Measurements from ENCODE around the gene MEGF6. TPM values are rescaled to one million over a fixed set of nuclear protein-coding genes. Genes with fewer than 3 reads are reported as not detected.

The MEGF6 gene
- total RNA-seq, 4 donors from 2014 or later = 0.88 to 69.0 (median 36.9) TPM

DNA sequence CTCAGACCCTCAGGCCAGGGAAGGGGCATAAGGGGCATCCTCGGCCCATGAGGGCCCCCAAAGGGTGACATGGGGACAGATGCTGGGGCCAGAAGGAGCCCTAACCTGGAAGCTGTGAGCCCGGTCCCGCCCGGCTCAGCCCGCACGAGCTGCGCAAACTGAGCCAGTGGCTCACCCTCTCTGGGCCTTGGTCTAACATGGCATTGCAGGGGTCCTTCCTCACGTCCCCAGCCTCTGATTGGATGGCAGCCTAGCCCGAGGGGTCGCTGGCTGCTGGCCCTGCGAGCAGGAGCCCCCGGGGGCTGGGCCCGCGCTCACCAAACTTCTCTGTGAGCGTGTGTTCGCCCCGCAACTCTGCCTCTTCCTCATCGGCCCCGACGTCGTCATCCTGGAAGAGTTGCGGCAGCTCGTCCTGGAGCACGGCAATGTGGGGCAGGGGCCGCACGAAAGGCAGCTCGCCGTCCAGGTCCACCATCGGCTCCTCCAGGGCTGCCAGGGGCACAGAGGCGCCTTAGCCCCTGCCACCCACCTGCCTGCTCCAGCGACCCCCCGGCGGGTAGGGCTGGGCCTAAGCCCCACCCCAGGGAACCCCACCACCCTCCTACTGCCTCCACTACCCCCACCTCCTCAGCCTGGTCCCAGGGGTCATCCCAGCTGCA is 102.4 kb downstream of the MEGF6 start:
- Histone ChIP-seq H3K4me3 (no peak overlapping the region), H3K27ac (no peak overlapping the region), H3K27me3 (no peaks in the 10 kb centered on the region), H3K4me1 (no peaks in the 10 kb centered on the region), H3K9me3 (no peaks in the 10 kb centered on the region), H3K36me3 (no peaks in the 10 kb centered on the region)
- DNase-seq = no peak
- no peak for TF ChIP-seq CTCF (IDR thresholded peaks at IDR 0.05)
- no peak for TF ChIP-seq POLR2A (IDR thresholded peaks at IDR 0.05)
- intact Hi-C loops (cut with DNase I; ENCODE audit: low total_unique reads) = no loop called here

- Histone ChIP-seq H3K27ac (no peak overlapping the region), H3K36me3 (no peaks in the 10 kb centered on the region), H3K4me1 (no peaks in the 10 kb centered on the region), H3K9me3 (no peaks in the 10 kb centered on the region), H3K4me3 (no peak overlapping the region), H3K27me3 (no peaks in the 10 kb centered on the region)
- intact Hi-C loops (cut with DNase I; ENCODE audit: low total_unique reads) = no loop called here
- no peak for TF ChIP-seq POLR2A (IDR thresholded peaks at IDR 0.05)
- TF ChIP-seq CTCF (IDR thresholded peaks at IDR 0.05) = no peak
- DNase-seq = no peak
Measured at GRCh38 chr1:3507636-3508275, 103.6 kb downstream of the MEGF6 start.

GRCh38 chr1:3506943-3507342 is 104.4 kb downstream of the MEGF6 start:
- Histone ChIP-seq H3K27ac (no peak overlapping the region), H3K9me3 (no peaks in the 10 kb centered on the region), H3K27me3 (no peaks in the 10 kb centered on the region), H3K36me3 (no peaks in the 10 kb centered on the region), H3K4me3 (no peak overlapping the region), H3K4me1 (no peaks in the 10 kb centered on the region)
- intact Hi-C loops (cut with DNase I; ENCODE audit: low total_unique reads) = no loop called here
- DNase-seq = no peak
- no peak for TF ChIP-seq POLR2A (IDR thresholded peaks at IDR 0.05)
- TF ChIP-seq CTCF (IDR thresholded peaks at IDR 0.05) = no peak

GRCh38 chr1:3506041-3506440 is 105.3 kb downstream of the MEGF6 start:
- Histone ChIP-seq H3K27ac (no peak overlapping the region), H3K9me3 (no peaks in the 10 kb centered on the region), H3K4me3 (no peak overlapping the region), H3K27me3 (no peaks in the 10 kb centered on the region), H3K4me1 (no peaks in the 10 kb centered on the region), H3K36me3 (no peaks in the 10 kb centered on the region)
- intact Hi-C loops (cut with DNase I; ENCODE audit: low total_unique reads) = no loop called here
- DNase-seq = no peak
- no peak for TF ChIP-seq CTCF (IDR thresholded peaks at IDR 0.05)
- TF ChIP-seq POLR2A (IDR thresholded peaks at IDR 0.05) = no peak

- Histone ChIP-seq H3K27me3 (no peaks in the 10 kb centered on the region), H3K4me3 (no peak overlapping the region), H3K9me3 (no peaks in the 10 kb centered on the region), H3K36me3 (no peaks in the 10 kb centered on the region), H3K4me1 (no peaks in the 10 kb centered on the region), H3K27ac (peak overlapping the region in 1 of 2 donors; percentile 68)
- no peak for DNase-seq
- intact Hi-C loops (cut with DNase I; ENCODE audit: low total_unique reads) = no loop called here
- TF ChIP-seq POLR2A (IDR thresholded peaks at IDR 0.05) = no peak
- no peak for TF ChIP-seq CTCF (IDR thresholded peaks at IDR 0.05)
Measured at GRCh38 chr1:3505161-3505560, 106.1 kb downstream of the MEGF6 start.

Measured in uterus (tissue), 4 donors.